ENCODE data around the gene TENT5A. TPM values are rescaled to one million over a fixed set of nuclear protein-coding genes. Genes with fewer than 3 reads are reported as not detected.

Gene TENT5A
- total and polyA plus RNA-seq, 8 donors = 2.8 to 12.2 (median 5.1) TPM

DNA sequence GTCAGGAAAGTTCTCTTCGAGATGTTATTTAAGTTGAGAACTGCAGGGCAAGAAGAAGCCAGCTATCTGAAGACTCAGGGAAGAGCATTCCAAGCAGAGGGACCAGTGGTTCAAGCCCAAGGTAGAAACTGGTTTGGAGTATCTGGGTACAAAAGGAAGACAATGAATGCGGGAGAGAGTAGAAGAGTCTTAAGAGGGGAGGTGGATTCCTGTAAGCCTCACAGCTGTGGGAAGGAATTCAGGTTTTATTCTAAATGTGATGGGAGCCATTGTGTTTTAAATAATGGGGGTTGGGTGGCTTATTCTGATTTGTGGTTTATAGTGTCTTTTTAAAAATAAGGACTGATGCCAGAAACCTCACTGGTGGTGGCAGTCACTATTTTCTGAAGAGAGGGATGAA lies 37.6 kb upstream of the TENT5A start:
- TF ChIP-seq, protein P1, sequence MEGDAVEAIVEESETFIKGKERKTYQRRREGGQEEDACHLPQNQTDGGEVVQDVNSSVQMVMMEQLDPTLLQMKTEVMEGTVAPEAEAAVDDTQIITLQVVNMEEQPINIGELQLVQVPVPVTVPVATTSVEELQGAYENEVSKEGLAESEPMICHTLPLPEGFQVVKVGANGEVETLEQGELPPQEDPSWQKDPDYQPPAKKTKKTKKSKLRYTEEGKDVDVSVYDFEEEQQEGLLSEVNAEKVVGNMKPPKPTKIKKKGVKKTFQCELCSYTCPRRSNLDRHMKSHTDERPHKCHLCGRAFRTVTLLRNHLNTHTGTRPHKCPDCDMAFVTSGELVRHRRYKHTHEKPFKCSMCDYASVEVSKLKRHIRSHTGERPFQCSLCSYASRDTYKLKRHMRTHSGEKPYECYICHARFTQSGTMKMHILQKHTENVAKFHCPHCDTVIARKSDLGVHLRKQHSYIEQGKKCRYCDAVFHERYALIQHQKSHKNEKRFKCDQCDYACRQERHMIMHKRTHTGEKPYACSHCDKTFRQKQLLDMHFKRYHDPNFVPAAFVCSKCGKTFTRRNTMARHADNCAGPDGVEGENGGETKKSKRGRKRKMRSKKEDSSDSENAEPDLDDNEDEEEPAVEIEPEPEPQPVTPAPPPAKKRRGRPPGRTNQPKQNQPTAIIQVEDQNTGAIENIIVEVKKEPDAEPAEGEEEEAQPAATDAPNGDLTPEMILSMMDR (IDR thresholded peaks at IDR 0.05) = no peak
- FAIRE-seq = no peak

DNA sequence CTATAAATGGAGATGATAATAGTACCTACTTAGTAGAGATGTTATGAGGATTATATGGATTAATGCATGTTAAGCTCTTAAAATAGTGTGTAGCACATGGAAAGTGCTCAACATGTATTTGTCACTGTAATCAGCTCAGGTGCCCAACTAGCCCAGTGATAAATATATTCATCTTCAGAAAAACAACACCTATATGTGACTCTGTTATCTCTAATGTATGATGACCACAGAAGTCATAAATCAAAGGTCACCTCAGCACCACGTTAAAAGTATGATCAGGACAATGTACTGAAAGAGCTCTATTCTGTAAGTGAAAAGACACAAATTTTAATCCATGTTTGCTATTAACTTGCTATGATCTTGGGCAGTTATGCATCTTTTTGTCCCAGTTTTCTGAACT lies 36.8 kb upstream of the TENT5A start:
- H3K27ac ChIP-seq = peak overlapping the region in 2 of 4 donors; percentile 42 to 53
- no peaks in the 10 kb centered on the region for H3K36me3 ChIP-seq
- intact Hi-C loops (cut with DNase I) = no loop called here
- no peaks in the 10 kb centered on the region for H3K27me3 ChIP-seq
- 14 to 16% methylated on average over 1 of the region's 1 CpG for WGBS, 2 donors
- ATAC-seq (no peak), DNase-seq (no peak), FAIRE-seq (no peak)
- no peaks in the 10 kb centered on the region for H3K9me3 ChIP-seq
- TF ChIP-seq, protein P1 (IDR thresholded peaks at IDR 0.05) = no peak
- no peak overlapping the region for H3K4me3 ChIP-seq
- H3K4me1 ChIP-seq = peaks cover 0 to 33% (median 21%) of the 10 kb centered on the region in 3 donors

More for the DNA sequence above, 37.6 kb upstream of the TENT5A start:
- Histone ChIP-seq H3K27me3 (no peaks in the 10 kb centered on the region), H3K9me3 (no peaks in the 10 kb centered on the region), H3K4me1 (peaks cover 0 to 33% (median 21%) of the 10 kb centered on the region in 3 donors), H3K4me3 (no peak overlapping the region), H3K27ac (no peak overlapping the region), H3K36me3 (no peaks in the 10 kb centered on the region)
- WGBS, 2 donors = 72 to 84% methylated on average over 2 of the region's 2 CpGs
- ATAC-seq (no peak), DNase-seq (no peak)
- intact Hi-C loops (cut with DNase I) = no loop called here

DNA sequence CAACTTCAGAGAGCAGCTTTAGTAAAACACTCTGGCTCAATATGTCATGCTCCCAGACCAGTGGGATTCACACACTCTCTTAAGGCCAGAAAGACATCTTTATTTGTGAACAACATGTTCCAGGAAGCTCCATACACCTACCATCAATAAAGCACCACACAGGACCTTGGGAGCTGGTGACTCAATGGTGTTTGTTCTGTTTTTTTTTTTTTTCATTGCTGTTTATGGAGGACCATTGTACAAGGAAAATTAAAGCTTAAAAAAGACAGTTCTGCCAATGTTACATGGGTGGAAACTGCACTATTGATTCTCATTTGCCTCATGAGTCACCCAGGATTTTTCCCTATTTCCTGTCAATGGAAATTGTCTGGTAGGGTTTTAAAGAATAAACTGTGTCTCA lies 36.3 kb upstream of the TENT5A start:
- peak overlapping the region in 2 of 4 donors; percentile 42 to 53 for H3K27ac ChIP-seq
- H3K36me3 ChIP-seq = no peaks in the 10 kb centered on the region
- ATAC-seq (peak; percentile 56 to 74 (median 68)), FAIRE-seq (no peak), DNase-seq (no peak)
- H3K4me1 ChIP-seq = peaks cover 0 to 33% (median 21%) of the 10 kb centered on the region in 3 donors
- no peak overlapping the region for H3K4me3 ChIP-seq
- TF ChIP-seq, protein P1 (IDR thresholded peaks at IDR 0.05) = no peak
- intact Hi-C loops (cut with DNase I) = no loop called here
- H3K9me3 ChIP-seq = no peaks in the 10 kb centered on the region
- no peaks in the 10 kb centered on the region for H3K27me3 ChIP-seq

DNA sequence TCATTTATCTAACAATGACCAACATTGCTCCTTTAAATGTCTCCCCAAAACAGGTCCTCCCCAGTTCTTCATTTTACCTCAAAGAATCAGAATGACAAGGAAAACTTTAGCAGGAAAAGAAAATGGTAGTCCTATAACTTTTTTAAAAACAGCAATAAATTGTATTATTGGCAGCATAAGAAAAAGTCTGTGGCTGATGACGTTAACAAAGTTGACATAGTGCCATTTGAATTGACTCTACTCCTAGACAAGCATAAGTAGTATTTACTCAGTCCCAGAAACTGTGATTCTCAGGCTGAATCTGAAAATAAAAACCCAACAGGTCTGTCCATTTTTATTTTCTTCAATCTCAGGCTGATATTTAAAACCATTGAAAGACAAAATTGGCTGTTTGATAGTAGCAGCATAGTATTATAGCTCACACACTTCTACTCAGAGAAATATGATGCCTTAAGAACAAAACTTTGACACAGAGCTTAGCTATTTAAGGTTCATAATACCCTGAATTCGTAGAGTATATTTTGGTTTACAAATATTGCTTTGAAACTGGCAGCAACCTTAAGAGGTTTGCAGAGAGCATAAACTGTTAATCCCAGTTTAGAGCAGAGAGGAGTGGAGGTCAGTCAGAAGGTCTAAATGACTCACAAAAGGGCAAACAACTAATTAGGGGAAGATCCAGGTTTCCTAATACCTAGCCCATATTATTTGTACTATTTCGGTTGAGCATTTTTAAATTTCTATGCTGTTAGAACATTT lies 35.0 kb upstream of the TENT5A start:
- no peaks in the 10 kb centered on the region for H3K27me3 ChIP-seq
- H3K4me3 ChIP-seq = no peak overlapping the region
- DNase-seq = no peak
- H3K9me3 ChIP-seq = no peaks in the 10 kb centered on the region
- peak; percentile 68 for FAIRE-seq
- ATAC-seq = peak; percentile 77 to 85 (median 82)
- WGBS, 2 donors = 16 to 20% methylated on average over 3 of the region's 3 CpGs
- TF ChIP-seq, protein P1 (IDR thresholded peaks at IDR 0.05) = no peak
- intact Hi-C loops (cut with DNase I) = no loop called here
- H3K36me3 ChIP-seq = no peaks in the 10 kb centered on the region
- peak overlapping the region in 2 of 4 donors; percentile 24 to 53 for H3K27ac ChIP-seq
- peaks cover 0 to 33% (median 21%) of the 10 kb centered on the region in 3 donors for H3K4me1 ChIP-seq

DNA sequence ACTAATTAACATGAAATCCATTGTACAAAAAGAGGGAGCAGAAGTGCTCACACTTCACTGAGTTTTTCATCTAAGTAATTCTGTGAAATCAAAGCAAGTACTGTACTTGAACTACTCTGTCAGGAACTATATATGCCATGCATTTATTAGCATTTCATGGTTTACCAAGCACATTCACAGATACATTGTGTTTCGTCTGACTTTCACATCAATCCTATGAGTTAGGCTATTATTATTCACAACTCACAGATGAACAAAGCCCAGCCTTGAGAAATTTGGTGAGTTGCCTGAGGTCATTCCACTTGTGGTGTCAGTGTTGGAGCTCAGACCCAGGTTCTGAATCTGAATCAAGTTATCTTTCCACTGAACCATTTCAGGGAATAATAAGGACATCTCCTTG lies 33.7 kb upstream of the TENT5A start:
- Histone ChIP-seq H3K36me3 (no peaks in the 10 kb centered on the region), H3K27me3 (no peaks in the 10 kb centered on the region), H3K9me3 (no peaks in the 10 kb centered on the region), H3K4me1 (peaks cover 0 to 33% (median 21%) of the 10 kb centered on the region in 3 donors), H3K4me3 (no peak overlapping the region), H3K27ac (no peak overlapping the region)
- TF ChIP-seq, protein P1 (IDR thresholded peaks at IDR 0.05) = no peak
- intact Hi-C loops (cut with DNase I) = no loop called here
- FAIRE-seq (no peak), ATAC-seq (no peak), DNase-seq (no peak)
- WGBS, 2 donors = 73 to 94% methylated on average over 1 of the region's 1 CpG

Data from pancreas (tissue), 10 donors.